GM10847 (cell line): Measurements from ENCODE around the gene ECHS1.

ENCODE experiments used
- POLR2A ChIP-seq: IDR thresholded peaks from 2 replicates; pipeline ENCODE4 v1.6.1; 2011; ENCODE audit not compliant: insufficient read length; ENCODE audit errors: extremely low read depth

ECHS1 gene

GRCh38 chr10:133315847-133316246 is 57.3 kb downstream of the ECHS1 start:
- TF ChIP-seq POLR2A: no peak

- no peak for TF ChIP-seq POLR2A
These were observed 58.2 kb downstream of the ECHS1 start for GRCh38 chr10:133314911-133315310.

GRCh38 chr10:133313192-133313591 is 60.0 kb downstream of the ECHS1 start:
- TF ChIP-seq POLR2A: no peak

GRCh38 chr10:133312769-133313145 is 60.4 kb downstream of the ECHS1 start:
- TF ChIP-seq POLR2A: no peak
